Fibroblast of lung (primary cell): ENCODE data around the gene SYNDIG1. TPM values are rescaled to one million over a fixed set of nuclear protein-coding genes. Genes with fewer than 3 reads are reported as not detected.

ENCODE experiments used
- DNase-seq, 2 donors: peaks; one replicate each; pipeline versions ENCODE4 v3.0.0 to v3.0.0-alpha.2; 2010; ENCODE audit warnings: low read depth in 2 of 2
- H2AFZ ChIP-seq: 2 replicates; pipeline ENCODE4 v1.5.1; 2012; ENCODE audit warnings: low read length, control low read depth, inconsistent platforms
- H3K27ac ChIP-seq: 2 replicates; pipeline ENCODE4 v1.5.1; 2011; ENCODE audit warnings: low read length, control low read depth; ENCODE audit not compliant: insufficient read depth
- H3K27me3 ChIP-seq: 2 replicates; pipeline ENCODE4 v1.5.1; 2011; ENCODE audit warnings: mild to moderate bottlenecking, low read length; ENCODE audit not compliant: control insufficient read depth, insufficient read depth
- H3K36me3 ChIP-seq: 2 replicates; pipeline ENCODE4 v1.5.1; 2011; ENCODE audit warnings: low read length; ENCODE audit not compliant: control insufficient read depth, insufficient read depth
- H3K4me1 ChIP-seq: 2 replicates; pipeline ENCODE4 v1.5.1; 2011; ENCODE audit warnings: low read length; ENCODE audit not compliant: control insufficient read depth, insufficient read depth; ENCODE audit errors: extremely low read depth
- H3K4me2 ChIP-seq: 2 replicates; pipeline ENCODE4 v1.5.1; 2011; ENCODE audit warnings: low read length, control low read depth; ENCODE audit not compliant: insufficient read depth; ENCODE audit errors: extremely low read depth
- H3K4me3 ChIP-seq, 4 experiments: fragments of 200-600 bp in 1 of 4; sonication (generic) in 1 of 4; replicated peaks in 1 of 4; 2 replicates each; pipeline ENCODE4 v1.5.1; 2011 to 2016; ENCODE audit warnings: low read length in 4 of 4, low read depth in 3 of 4, mild to moderate bottlenecking in 3 of 4, control low read depth in 2 of 4, inconsistent platforms in 1 of 4, mixed read lengths in 1 of 4; ENCODE audit not compliant: insufficient read depth in 1 of 4; ENCODE audit errors: control extremely low read depth in 1 of 4
- H3K79me2 ChIP-seq: 2 replicates; pipeline ENCODE4 v1.5.1; 2012; ENCODE audit warnings: mild to moderate bottlenecking, low read length, inconsistent platforms; ENCODE audit not compliant: control insufficient read depth, insufficient read depth
- H3K9ac ChIP-seq: 2 replicates; pipeline ENCODE4 v1.5.1; 2011; ENCODE audit warnings: mild to moderate bottlenecking, low read length, control low read depth; ENCODE audit not compliant: insufficient read depth
- H3K9me3 ChIP-seq: 2 replicates; pipeline ENCODE4 v1.5.1; 2012; ENCODE audit warnings: low read depth, low read length; ENCODE audit not compliant: control insufficient read depth, insufficient read depth
- H4K20me1 ChIP-seq: 2 replicates; pipeline ENCODE4 v1.5.1; 2011; ENCODE audit warnings: low read length; ENCODE audit not compliant: control insufficient read depth, insufficient read depth; ENCODE audit errors: extremely low read depth
- CTCF ChIP-seq, 2 donors: IDR thresholded peaks in 1 of 2; conservative IDR thresholded peaks in 1 of 2; 1 replicate in 1 of 2; 2 replicates in 1 of 2; pipeline ENCODE4 v1.5.1; 2011 to 2012; ENCODE audit warnings: low read length in 2 of 2, control low read depth in 1 of 2, inconsistent platforms in 1 of 2, low read depth in 1 of 2, mild to moderate bottlenecking in 1 of 2
- EZH2 ChIP-seq: IDR thresholded peaks from 2 replicates; pipeline ENCODE4 v1.5.1; 2012; ENCODE audit warnings: low read length, control low read depth, mild to moderate bottlenecking; ENCODE audit errors: missing control alignments
- polyA plus RNA-seq, 2 donors: library from polyadenylated mRNA; depleted of rRNA in 1 of 2; stranded (reverse) in 1 of 2; unstranded in 1 of 2; fragments of >200 nt; gene quantifications; 2 replicates each; pipeline ENCODE4 v1.2.1, GENCODE V29; 2011 to 2012; ENCODE audit warnings: missing spikeins in 1 of 2
- total RNA-seq: library from RNA; depleted of rRNA; stranded (reverse); fragments of >200 nt; gene quantifications from 2 replicates; pipeline ENCODE4 v1.2.1, GENCODE V29; 2014

Gene SYNDIG1
- total and polyA plus RNA-seq, 2 donors (not counting 1 experiment from before 2014, with no cell fraction given) = 0.02 to 0.17 TPM

GRCh38 chr20:24616258-24617079 lies 147.0 kb downstream of the SYNDIG1 start:
- Histone ChIP-seq H3K9me3 (no peaks in the 10 kb centered on the region), H3K4me2 (no peak overlapping the region), H3K9ac (no peak overlapping the region), H2AFZ (no peak overlapping the region), H3K36me3 (no peaks in the 10 kb centered on the region), H3K27ac (no peak overlapping the region), H3K27me3 (peaks cover 9% of the 10 kb centered on the region), H4K20me1 (no peaks in the 10 kb centered on the region), H3K4me1 (no peaks in the 10 kb centered on the region), H3K4me3 (no peak overlapping the region), H3K79me2 (no peaks in the 10 kb centered on the region)
- DNase-seq = no peak
- TF ChIP-seq EZH2 (no peak), CTCF (conservative IDR thresholded peaks at IDR 0.05 in 1 of 2, IDR thresholded peaks at IDR 0.05 in 1 of 2; ENCODE audit: low read depth in 1 of 2, low read length in 2 of 2) (no peak)

- TF ChIP-seq EZH2 = no peak
- TF ChIP-seq CTCF (conservative IDR thresholded peaks at IDR 0.05 in 1 of 2, IDR thresholded peaks at IDR 0.05 in 1 of 2; ENCODE audit: low read depth in 1 of 2, low read length in 2 of 2) = no peak
- peaks cover 9% of the 10 kb centered on the region for H3K27me3 ChIP-seq
Measured at GRCh38 chr20:24617080-24617432, 147.6 kb downstream of the SYNDIG1 start.

GRCh38 chr20:24617757-24618450 lies 148.5 kb downstream of the SYNDIG1 start:
- Histone ChIP-seq H3K27me3 (peaks cover 9% of the 10 kb centered on the region), H3K9me3 (no peaks in the 10 kb centered on the region), H3K27ac (no peak overlapping the region), H3K4me3 (no peak overlapping the region), H3K4me2 (no peak overlapping the region), H4K20me1 (no peaks in the 10 kb centered on the region), H3K36me3 (no peaks in the 10 kb centered on the region), H3K9ac (no peak overlapping the region), H3K4me1 (no peaks in the 10 kb centered on the region), H3K79me2 (no peaks in the 10 kb centered on the region), H2AFZ (no peak overlapping the region)
- DNase-seq = no peak
- TF ChIP-seq EZH2 = no peak
- no peak for TF ChIP-seq CTCF (conservative IDR thresholded peaks at IDR 0.05 in 1 of 2, IDR thresholded peaks at IDR 0.05 in 1 of 2; ENCODE audit: low read depth in 1 of 2, low read length in 2 of 2)

More at GRCh38 chr20:24617080-24617432, 147.6 kb downstream of the SYNDIG1 start:
- Histone ChIP-seq H3K79me2 (no peaks in the 10 kb centered on the region), H3K4me2 (no peak overlapping the region), H3K27ac (no peak overlapping the region), H3K36me3 (no peaks in the 10 kb centered on the region), H3K9me3 (no peaks in the 10 kb centered on the region), H2AFZ (no peak overlapping the region), H3K4me1 (no peaks in the 10 kb centered on the region), H3K4me3 (no peak overlapping the region), H4K20me1 (no peaks in the 10 kb centered on the region), H3K9ac (no peak overlapping the region)
- no peak for DNase-seq
